ENCODE measurements around the gene SBF2. TPM values are rescaled to one million over a fixed set of nuclear protein-coding genes. Genes with fewer than 3 reads are reported as not detected.
"Not testable (repeated sequence)": the region's sequence is repeated elsewhere in the genome, so short reads cannot be mapped to it uniquely, and the experiment has no call there.

Gene SBF2
- polyA plus RNA-seq, 1 donor from 2014 or later = 53.4 TPM

- H3K27me3 ChIP-seq (ENCODE audit: insufficient read depth, low read depth, low read length) = no peaks in the 10 kb centered on the region
- H3K4me2 ChIP-seq (ENCODE audit: low read length) = no peak overlapping the region
- no peak overlapping the region for H3K4me3 ChIP-seq (ENCODE audit: low read length)
- no peaks in the 10 kb centered on the region for H4K20me1 ChIP-seq (ENCODE audit: insufficient read depth)
- no peaks in the 10 kb centered on the region for H3K79me2 ChIP-seq (replicated peaks; ENCODE audit: insufficient read depth, low read length)
- H3K9ac ChIP-seq (ENCODE audit: low read length) = no peak overlapping the region
- H3K9me3 ChIP-seq (ENCODE audit: low read length) = no peaks in the 10 kb centered on the region
- TF ChIP-seq CTCF (IDR thresholded peaks at IDR 0.05; ENCODE audit: poor library complexity, severe bottlenecking) (no peak), POLR2AphosphoS5 (IDR thresholded peaks at IDR 0.05) (no peak), REST (IDR thresholded peaks at IDR 0.05; ENCODE audit: borderline replicate concordance) (no peak), TAF1 (IDR thresholded peaks at IDR 0.05; ENCODE audit: low read depth) (no peak), EZH2 (IDR thresholded peaks at IDR 0.05; ENCODE audit: borderline replicate concordance, insufficient read depth, low read length, poor library complexity, severe bottlenecking) (no peak), EP300 (conservative IDR thresholded peaks at IDR 0.05; ENCODE audit: poor library complexity, severe bottlenecking) (no peak), RAD21 (conservative IDR thresholded peaks at IDR 0.05) (no peak), SMC3 (conservative IDR thresholded peaks at IDR 0.05; ENCODE audit: poor library complexity) (no peak), MXI1 (conservative IDR thresholded peaks at IDR 0.05; ENCODE audit: poor library complexity, severe bottlenecking) (no peak)
- H3K9me2 ChIP-seq (ENCODE audit: insufficient read depth, low read length) = no peaks in the 10 kb centered on the region
- H3K27ac ChIP-seq (ENCODE audit: low read length) = no peak overlapping the region
- H2AFZ ChIP-seq (ENCODE audit: low read depth, low read length) = no peak overlapping the region
- H3F3A ChIP-seq (ENCODE audit: insufficient read depth, low read length, poor library complexity, severe bottlenecking) = no peaks in the 10 kb centered on the region
- no peaks in the 10 kb centered on the region for H3K36me3 ChIP-seq (ENCODE audit: insufficient read depth, low read length)
These were observed 546.8 kb downstream of the SBF2 start for GRCh38 chr11:9747229-9747628.

- H3K4me2 ChIP-seq (ENCODE audit: low read length) = no peak overlapping the region
- no peak overlapping the region for H3K27ac ChIP-seq (ENCODE audit: low read length)
- no peaks in the 10 kb centered on the region for H3K9me2 ChIP-seq (ENCODE audit: insufficient read depth, low read length)
- no peaks in the 10 kb centered on the region for H3K36me3 ChIP-seq (ENCODE audit: insufficient read depth, low read length)
- no peaks in the 10 kb centered on the region for H3K27me3 ChIP-seq (ENCODE audit: insufficient read depth, low read depth, low read length)
- no peak overlapping the region for H2AFZ ChIP-seq (ENCODE audit: low read depth, low read length)
- no peak for TF ChIP-seq MXI1 (conservative IDR thresholded peaks at IDR 0.05; ENCODE audit: poor library complexity, severe bottlenecking)
- no peak for TF ChIP-seq POLR2AphosphoS5 (IDR thresholded peaks at IDR 0.05)
- no peak for TF ChIP-seq CTCF (IDR thresholded peaks at IDR 0.05; ENCODE audit: poor library complexity, severe bottlenecking)
- TF ChIP-seq TAF1 (IDR thresholded peaks at IDR 0.05; ENCODE audit: low read depth) = no peak
- no peak for TF ChIP-seq EP300 (conservative IDR thresholded peaks at IDR 0.05; ENCODE audit: poor library complexity, severe bottlenecking)
- TF ChIP-seq REST (IDR thresholded peaks at IDR 0.05; ENCODE audit: borderline replicate concordance) = no peak
- no peak for TF ChIP-seq RAD21 (conservative IDR thresholded peaks at IDR 0.05)
- no peak for TF ChIP-seq SMC3 (conservative IDR thresholded peaks at IDR 0.05; ENCODE audit: poor library complexity)
- TF ChIP-seq EZH2 (IDR thresholded peaks at IDR 0.05; ENCODE audit: borderline replicate concordance, insufficient read depth, low read length, poor library complexity, severe bottlenecking) = no peak
- no peaks in the 10 kb centered on the region for H3K79me2 ChIP-seq (replicated peaks; ENCODE audit: insufficient read depth, low read length)
- no peaks in the 10 kb centered on the region for H3K9me3 ChIP-seq (ENCODE audit: low read length)
- H3F3A ChIP-seq (ENCODE audit: insufficient read depth, low read length, poor library complexity, severe bottlenecking) = no peaks in the 10 kb centered on the region
- H4K20me1 ChIP-seq (ENCODE audit: insufficient read depth) = no peaks in the 10 kb centered on the region
- no peak overlapping the region for H3K4me3 ChIP-seq (ENCODE audit: low read length)
- H3K9ac ChIP-seq (ENCODE audit: low read length) = no peak overlapping the region
These were observed 548.4 kb downstream of the SBF2 start for GRCh38 chr11:9745411-9746211.

- H3K27ac ChIP-seq (ENCODE audit: low read length); H3K27me3 ChIP-seq (ENCODE audit: insufficient read depth, low read depth, low read length); H3F3A ChIP-seq (ENCODE audit: insufficient read depth, low read length, poor library complexity, severe bottlenecking); H4K20me1 ChIP-seq (ENCODE audit: insufficient read depth); H3K4me3 ChIP-seq (ENCODE audit: low read length); H3K9me2 ChIP-seq (ENCODE audit: insufficient read depth, low read length); H3K4me2 ChIP-seq (ENCODE audit: low read length); H3K9ac ChIP-seq (ENCODE audit: low read length); H3K79me2 ChIP-seq (replicated peaks; ENCODE audit: insufficient read depth, low read length); H3K36me3 ChIP-seq (ENCODE audit: insufficient read depth, low read length); H2AFZ ChIP-seq (ENCODE audit: low read depth, low read length); H3K9me3 ChIP-seq (ENCODE audit: low read length): not testable (repeated sequence)
These were observed 550.5 kb downstream of the SBF2 start for GRCh38 chr11:9743512-9743911.
